AG08396 (cell line): Measurements from ENCODE around the gene DGKH.
"Not testable (repeated sequence)": the region's sequence is repeated elsewhere in the genome, so short reads cannot be mapped to it uniquely, and the experiment has no call there.

Experiments
- DNase-seq: peaks from one replicate; pipeline ENCODE4 v3.0.0; 2012; ENCODE audit warnings: low spot score, mixed read lengths

DGKH gene

DNA sequence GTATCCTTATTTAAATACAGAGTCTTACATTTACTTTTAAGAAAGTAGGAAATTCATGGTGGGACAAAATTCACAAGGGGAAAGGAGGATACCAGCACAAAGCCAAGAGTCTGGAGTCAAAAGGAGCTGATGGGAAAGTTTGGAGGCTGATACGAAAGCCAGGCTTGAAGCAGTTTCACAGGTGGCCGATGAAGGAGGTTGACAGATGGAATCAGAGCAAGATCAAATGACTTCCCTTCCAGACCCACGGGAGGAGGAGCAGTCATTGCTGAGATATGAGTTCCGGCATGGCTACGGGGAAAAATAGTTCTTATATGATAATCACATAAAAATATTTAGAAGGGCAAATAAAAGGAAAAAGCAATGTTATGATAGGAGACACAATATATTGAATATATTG, 65.0 kb downstream of the DGKH start:
- DNase-seq: no peak

DNA sequence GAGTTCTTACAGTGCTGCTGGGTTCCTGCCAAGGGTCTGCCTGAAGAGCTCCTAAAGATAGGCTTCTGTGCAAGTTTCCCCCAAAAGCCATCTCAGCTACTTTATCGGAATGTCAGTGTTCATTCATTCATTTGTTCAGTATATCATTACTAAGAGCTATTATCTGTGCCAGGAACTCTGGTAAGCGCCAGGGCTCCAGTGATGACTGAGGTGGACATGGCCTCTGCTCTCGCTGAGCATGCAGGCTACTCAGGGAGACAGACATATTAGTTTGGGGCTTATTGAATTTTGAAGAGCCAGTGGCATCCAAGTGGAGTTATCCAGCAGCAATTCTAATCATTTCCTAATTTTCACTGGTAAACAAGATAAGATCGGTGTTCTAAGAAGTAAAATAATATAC, 65.8 kb downstream of the DGKH start:
- DNase-seq: no peak

- DNase-seq: no peak
Observed at GRCh38 chr13:42114912-42115311, 66.5 kb downstream of the DGKH start.

DNA sequence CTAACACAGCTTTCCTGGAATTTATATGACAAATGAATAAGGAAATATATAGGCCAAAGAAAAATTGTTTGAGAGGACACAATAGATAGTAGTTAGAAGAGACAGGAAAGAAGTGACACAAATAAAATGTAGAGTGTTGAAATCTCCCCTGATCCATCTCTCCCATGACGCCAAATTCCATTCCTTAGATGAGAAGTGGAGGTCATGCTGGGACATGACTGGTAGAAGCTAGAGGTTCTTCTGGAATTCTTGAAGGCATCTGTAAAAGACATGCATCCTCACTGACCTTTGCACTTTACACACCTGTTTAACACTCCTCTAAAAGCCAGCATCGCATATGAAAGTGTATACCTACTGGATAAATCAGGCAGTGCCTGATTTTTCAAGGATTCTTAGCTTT, 67.8 kb downstream of the DGKH start:
- DNase-seq: no peak

DNA sequence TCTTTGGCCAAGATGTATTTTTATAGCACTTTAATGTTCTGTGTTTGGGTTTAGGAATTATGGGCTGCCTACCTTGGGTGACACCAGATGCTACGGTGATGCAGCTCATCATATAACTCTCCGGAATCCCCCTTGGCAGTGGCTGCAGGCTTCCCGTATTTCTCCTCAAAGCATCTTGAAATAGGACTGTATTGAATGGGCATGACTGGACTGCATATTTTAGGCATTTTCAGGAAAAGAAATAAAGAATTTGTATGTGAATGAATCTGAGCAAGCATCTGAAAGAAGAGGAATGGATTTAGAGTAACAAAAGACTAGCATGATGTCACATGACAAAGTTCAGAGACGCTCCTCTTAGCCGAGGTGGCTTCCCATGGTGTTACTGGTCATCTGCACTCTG, 70.6 kb downstream of the DGKH start:
- no peak for DNase-seq

DNA sequence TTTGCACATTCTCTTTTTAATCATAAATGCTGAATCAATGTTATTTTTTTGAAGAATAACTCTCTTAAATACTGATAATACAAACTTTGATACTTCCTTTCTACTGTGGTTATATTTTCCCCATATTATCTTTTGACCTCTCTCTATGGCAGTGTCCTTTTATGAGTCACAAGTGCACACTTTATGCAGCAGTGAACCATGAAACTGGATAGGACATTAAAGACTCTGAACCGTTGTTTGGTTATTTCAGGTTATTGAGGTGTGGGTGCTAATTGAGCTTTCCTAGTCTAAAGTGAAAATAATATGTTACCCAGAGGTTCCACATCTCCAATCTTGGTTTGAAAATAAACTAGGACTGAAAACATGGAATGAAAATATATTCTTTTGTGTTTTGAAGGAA, 71.4 kb downstream of the DGKH start:
- no peak for DNase-seq

GRCh38 chr13:42123600-42123999, 75.2 kb downstream of the DGKH start:
- DNase-seq: no peak

DNA sequence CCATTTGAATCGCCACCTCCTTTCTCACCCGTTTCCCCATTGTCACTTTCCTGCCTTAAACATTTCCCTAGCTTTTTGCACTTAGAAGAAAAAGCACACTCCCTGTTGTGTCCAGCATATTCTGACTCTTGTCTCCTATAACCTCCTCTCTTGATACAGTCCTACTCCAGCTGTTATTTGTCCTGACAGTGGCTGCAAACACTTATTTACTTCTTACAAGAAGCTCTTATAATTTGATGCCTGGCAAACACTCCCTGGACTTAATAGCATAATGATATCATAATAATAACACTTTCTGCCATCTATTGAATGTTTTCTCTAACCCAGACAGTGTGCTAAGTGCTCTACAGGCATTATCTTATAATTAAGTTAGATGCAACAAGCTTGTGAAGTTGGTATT, 76.6 kb downstream of the DGKH start:
- DNase-seq: no peak

- DNase-seq: no peak
Observed at GRCh38 chr13:42127047-42127446, 78.6 kb downstream of the DGKH start.

- DNase-seq: no peak
Observed at GRCh38 chr13:42129033-42129432, 80.6 kb downstream of the DGKH start.

- no peak for DNase-seq
Observed at GRCh38 chr13:42136518-42136917, 88.1 kb downstream of the DGKH start.

- DNase-seq: no peak
Observed at GRCh38 chr13:42137856-42138537, 89.5 kb downstream of the DGKH start.

DNA sequence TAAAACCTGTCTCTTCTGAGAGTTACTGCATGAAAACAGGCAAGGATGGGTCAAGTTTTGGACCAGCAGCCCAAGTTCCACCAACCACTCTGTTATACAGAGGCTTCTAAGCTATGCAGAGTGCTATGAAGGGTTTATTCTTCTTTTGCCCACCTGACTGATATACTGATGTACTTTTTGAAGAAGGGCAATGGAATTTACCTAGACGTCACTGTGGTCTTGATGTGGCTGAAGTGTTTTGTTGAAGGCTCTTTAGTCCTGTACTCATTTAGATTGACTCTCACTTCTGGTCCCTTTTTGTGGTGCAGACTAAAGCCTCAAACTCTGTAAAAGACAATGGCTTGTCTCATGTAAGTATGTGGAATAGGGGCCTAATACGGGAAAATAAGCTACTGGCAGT, 92.0 kb downstream of the DGKH start:
- no peak for DNase-seq

DNA sequence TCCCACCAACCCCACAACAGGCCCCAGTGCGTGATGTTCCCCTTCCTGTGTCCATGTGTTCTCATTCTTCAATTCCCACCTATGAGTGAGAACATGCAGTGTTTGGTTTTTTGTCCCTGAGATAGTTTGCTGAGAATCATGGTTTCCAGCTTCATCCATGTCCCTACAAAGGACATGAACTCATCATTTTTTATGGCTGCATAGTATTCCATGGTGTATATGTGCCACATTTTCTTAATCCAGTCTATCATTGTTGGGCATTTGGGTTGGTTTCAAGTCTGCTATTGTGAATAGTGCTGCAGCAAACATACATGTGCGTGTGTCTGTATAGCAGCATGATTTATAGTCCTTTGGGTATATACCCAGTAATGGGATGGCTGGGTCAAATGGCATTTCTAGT, 92.6 kb downstream of the DGKH start:
- not testable (repeated sequence) for DNase-seq

GRCh38 chr13:42146359-42146758, 97.9 kb downstream of the DGKH start:
- DNase-seq: no peak

- DNase-seq: no peak
Observed at GRCh38 chr13:42148538-42148937, 100.1 kb downstream of the DGKH start.

DNA sequence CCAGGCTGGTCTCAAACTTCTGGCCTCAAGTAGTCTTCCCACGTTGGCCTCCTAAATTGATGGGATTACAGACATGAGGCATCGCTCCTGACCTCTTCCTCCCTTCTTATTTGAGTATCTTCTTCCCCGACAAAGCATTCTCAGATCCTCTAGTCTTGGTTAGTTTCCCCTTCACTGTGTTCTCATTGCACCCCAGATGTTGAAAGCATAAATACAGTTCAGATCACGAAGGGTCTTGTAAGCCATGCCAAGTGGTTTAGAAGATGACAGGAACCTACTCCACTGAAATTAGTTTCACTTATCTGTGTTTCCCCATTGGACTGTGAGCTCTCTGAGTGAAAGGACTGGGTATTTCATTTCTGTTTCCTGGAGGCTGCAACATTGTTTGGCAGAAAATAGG, 100.7 kb downstream of the DGKH start:
- DNase-seq: no peak

DNA sequence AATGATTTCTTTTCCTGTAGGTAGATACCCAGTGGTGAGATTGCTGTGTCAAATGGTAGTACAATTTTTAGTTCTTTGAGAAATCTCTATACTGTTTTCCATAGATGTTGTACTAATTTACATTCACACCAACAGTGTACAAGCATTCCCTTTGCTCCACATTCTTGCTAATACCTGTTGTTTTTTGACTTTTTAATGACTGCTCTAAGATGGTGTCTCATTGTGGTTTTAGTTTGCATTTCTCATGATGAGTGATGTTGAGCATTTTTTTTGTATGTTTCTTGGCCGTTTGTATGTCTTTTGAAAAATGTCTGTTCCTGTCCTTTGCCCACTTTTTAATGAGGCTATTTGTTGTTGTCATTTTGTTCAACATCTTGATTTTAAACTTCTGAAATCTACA, 103.3 kb downstream of the DGKH start:
- DNase-seq: no peak

GRCh38 chr13:42152495-42152894, 104.0 kb downstream of the DGKH start:
- no peak for DNase-seq

DNA sequence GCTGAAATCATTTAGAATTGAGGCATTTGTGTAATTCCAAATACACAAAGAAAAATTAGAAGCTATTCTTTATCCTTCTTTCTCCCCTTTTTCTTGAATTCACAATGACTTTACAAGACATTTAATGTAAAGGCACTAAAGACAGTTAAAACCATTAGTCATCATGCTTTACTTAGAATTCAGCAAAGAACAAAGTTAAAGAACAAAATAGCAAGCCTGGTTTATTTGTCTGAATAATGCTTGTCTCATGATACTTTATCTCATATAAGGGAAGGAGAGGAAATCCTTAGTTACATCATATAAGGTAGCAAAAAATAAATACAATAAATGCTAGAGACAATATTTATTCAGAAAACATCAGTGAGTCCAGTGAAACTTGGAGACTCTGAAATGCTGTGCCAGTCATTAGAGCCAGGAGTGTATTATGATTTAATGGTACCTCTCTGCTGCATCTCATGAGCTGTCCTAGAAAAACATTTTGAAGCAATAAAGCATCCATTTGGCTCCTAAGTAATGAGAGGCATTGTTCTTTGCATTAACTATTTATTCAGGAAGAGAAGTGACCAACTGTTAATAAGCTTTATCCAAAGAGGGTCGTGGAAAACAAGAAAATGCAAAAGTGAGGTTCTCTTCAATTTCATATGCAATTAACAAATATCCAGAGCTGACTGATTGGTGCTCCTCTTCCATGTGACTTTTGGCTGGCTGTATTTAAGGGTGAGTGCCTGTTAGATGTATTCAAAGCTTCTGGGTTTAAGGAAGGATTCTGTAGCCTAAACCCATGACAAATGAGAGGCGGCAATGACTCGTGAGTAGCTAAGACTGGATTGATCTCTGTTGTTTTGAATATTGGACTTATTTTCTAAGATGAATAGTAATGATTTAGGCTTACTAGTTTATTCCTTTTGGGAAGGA, 105.0 kb downstream of the DGKH start:
- no peak for DNase-seq

DNA sequence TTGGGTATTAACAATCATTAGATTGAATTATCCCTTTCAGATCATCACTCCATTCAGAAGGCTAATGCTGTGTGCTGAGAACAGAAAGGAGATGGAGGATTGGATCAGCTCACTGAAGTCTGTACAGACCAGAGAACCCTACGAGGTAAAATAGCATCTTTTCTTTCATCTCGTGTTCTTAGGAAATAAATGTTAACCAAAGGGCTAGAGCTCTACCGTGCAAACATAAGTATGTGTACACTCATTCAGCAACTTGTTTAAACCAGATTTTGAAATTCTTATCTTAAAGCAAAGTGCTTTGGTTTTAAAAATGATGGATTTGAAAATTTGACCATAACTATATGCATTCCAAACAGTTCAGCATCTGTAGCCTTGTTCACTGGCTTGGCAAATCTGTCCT, 106.8 kb downstream of the DGKH start:
- DNase-seq: no peak

DNA sequence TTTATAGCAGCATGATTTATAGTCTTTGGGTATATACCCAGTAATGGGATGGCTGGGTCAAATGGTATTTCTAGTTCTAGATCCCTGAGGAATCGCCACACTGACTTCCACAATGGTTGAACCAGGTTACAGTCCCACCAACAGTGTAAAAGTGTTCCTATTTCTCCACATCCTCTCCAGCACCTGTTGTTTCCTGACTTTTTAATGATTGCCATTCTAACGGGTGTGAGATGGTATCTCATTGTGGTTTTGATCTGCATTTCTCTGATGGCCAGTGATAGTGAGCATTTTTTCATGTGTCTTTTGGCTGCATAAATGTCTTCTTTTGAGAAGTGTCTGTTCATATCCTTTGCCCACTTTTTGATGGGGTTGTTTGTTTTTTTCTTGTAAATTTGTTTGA, 114.9 kb downstream of the DGKH start:
- DNase-seq: not testable (repeated sequence)

GRCh38 chr13:42163910-42164309, 115.5 kb downstream of the DGKH start:
- not testable (repeated sequence) for DNase-seq
